Measurements from ENCODE around the gene ASAH2.

DNA sequence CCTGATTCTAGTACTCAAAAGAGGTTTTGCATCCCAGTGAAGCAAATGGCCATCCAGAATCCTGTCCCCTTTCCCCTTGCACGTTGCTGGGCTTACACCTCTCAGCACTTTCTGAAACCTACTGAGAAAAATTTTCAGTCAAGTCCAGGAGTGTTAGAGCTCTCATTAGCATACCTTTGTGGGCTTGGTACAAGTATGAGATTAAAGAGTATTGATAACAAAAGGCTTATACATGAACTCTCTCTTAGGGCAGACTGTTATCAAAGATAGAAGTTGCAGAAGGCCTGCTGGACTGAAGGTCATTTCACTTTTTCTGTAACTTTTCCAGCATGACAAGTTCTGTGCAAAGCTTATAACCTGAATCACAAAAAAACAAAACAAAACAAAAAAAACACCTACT lies at the start of gene ASAH2:
- TF ChIP-seq, protein P1, sequence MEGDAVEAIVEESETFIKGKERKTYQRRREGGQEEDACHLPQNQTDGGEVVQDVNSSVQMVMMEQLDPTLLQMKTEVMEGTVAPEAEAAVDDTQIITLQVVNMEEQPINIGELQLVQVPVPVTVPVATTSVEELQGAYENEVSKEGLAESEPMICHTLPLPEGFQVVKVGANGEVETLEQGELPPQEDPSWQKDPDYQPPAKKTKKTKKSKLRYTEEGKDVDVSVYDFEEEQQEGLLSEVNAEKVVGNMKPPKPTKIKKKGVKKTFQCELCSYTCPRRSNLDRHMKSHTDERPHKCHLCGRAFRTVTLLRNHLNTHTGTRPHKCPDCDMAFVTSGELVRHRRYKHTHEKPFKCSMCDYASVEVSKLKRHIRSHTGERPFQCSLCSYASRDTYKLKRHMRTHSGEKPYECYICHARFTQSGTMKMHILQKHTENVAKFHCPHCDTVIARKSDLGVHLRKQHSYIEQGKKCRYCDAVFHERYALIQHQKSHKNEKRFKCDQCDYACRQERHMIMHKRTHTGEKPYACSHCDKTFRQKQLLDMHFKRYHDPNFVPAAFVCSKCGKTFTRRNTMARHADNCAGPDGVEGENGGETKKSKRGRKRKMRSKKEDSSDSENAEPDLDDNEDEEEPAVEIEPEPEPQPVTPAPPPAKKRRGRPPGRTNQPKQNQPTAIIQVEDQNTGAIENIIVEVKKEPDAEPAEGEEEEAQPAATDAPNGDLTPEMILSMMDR (IDR thresholded peaks at IDR 0.05 in 4 of 5, conservative IDR thresholded peaks at IDR 0.05 in 1 of 5), result no peak
- no peak for TF ChIP-seq POLR2A (IDR thresholded peaks at IDR 0.05)

All from gastrocnemius medialis (tissue), 4 donors.